ENCODE data around the gene ADI1.
A peak's percentile ranks its signal among the peaks of the same experiment; 100 is the strongest.
"Not testable (repeated sequence)": the region's sequence is repeated elsewhere in the genome, so short reads cannot be mapped to it uniquely, and the experiment has no call there.

Gene ADI1

GRCh38 chr2:3493615-3494007, 25.7 kb downstream of the ADI1 start:
- DNase-seq (ENCODE audit: low read depth): no peak

GRCh38 chr2:3492951-3493614, 26.2 kb downstream of the ADI1 start:
- peak; percentile 53 for DNase-seq (ENCODE audit: low read depth)

GRCh38 chr2:3492475-3492787, 26.9 kb downstream of the ADI1 start:
- DNase-seq (ENCODE audit: low read depth): not testable (repeated sequence)

GRCh38 chr2:3491716-3492474, 27.4 kb downstream of the ADI1 start:
- no peak for DNase-seq (ENCODE audit: low read depth)

- no peak for DNase-seq (ENCODE audit: low read depth)
Observed at GRCh38 chr2:3491306-3491705, 28.0 kb downstream of the ADI1 start.

GRCh38 chr2:3490191-3491170, 28.9 kb downstream of the ADI1 start:
- no peak for DNase-seq (ENCODE audit: low read depth)

GRCh38 chr2:3489764-3490115, 29.6 kb downstream of the ADI1 start:
- DNase-seq (ENCODE audit: low read depth): no peak

- DNase-seq (ENCODE audit: low read depth): no peak
Observed at GRCh38 chr2:3488855-3489763, 30.2 kb downstream of the ADI1 start.

GRCh38 chr2:3488061-3488531, 31.2 kb downstream of the ADI1 start:
- DNase-seq (ENCODE audit: low read depth): no peak

GRCh38 chr2:3487432-3487831, 31.9 kb downstream of the ADI1 start:
- no peak for DNase-seq (ENCODE audit: low read depth)

- no peak for DNase-seq (ENCODE audit: low read depth)
Observed at GRCh38 chr2:3487028-3487425, 32.3 kb downstream of the ADI1 start.

- DNase-seq (ENCODE audit: low read depth): no peak
Observed at GRCh38 chr2:3486047-3487027, 33.0 kb downstream of the ADI1 start.

- DNase-seq (ENCODE audit: low read depth): no peak
Observed at GRCh38 chr2:3485166-3485565, 34.2 kb downstream of the ADI1 start.

- DNase-seq (ENCODE audit: low read depth): no peak
Observed at GRCh38 chr2:3483986-3484960, 35.1 kb downstream of the ADI1 start.

GRCh38 chr2:3483227-3483985, 35.9 kb downstream of the ADI1 start:
- DNase-seq (ENCODE audit: low read depth): no peak

GRCh38 chr2:3482363-3482821, 36.9 kb downstream of the ADI1 start:
- DNase-seq (ENCODE audit: low read depth): no peak

GRCh38 chr2:3481736-3482362, 37.5 kb downstream of the ADI1 start:
- no peak for DNase-seq (ENCODE audit: low read depth)

GRCh38 chr2:3481011-3481400, 38.3 kb downstream of the ADI1 start:
- DNase-seq (ENCODE audit: low read depth): no peak

Measured in fibroblast of the conjunctiva (primary cell).